SU-DHL-6 (cell line): ENCODE data around the gene ZBP1.

ENCODE experiments used
- CTCF ChIP-seq: fragments of 200-600 bp; sonication (generic); IDR thresholded peaks from one replicate; pipeline ENCODE4 v1.5.1; 2017; ENCODE audit warnings: antibody characterized with exemption, mild to moderate bottlenecking, low read length, moderate library complexity; ENCODE audit not compliant: insufficient read depth, poor library complexity, severe bottlenecking
- EZH2phosphoT487 ChIP-seq: fragments of 200-600 bp; sonication (generic), shearing (Covaris generic); conservative IDR thresholded peaks from 2 replicates; pipeline ENCODE4 v1.6.1; 2018; ENCODE audit warnings: mild to moderate bottlenecking, antibody characterized with exemption, low read length, moderate library complexity, mixed read lengths

- no peak for TF ChIP-seq CTCF
- no peak for TF ChIP-seq EZH2phosphoT487
Measured at GRCh38 chr20:57663681-57664451, 43.6 kb upstream of the ZBP1 start.
